DOHH2 (cell line): Measurements from ENCODE around the gene ARL15.

Experiments used
- H3F3A ChIP-seq: fragments of 200-600 bp; sonication (generic), shearing (Covaris generic); 2 replicates; pipeline ENCODE4 v1.6.0; 2016; ENCODE audit warnings: antibody characterized with exemption, mild to moderate bottlenecking; ENCODE audit not compliant: control insufficient read depth, insufficient read depth
- H3K27ac ChIP-seq: fragments of 200-600 bp; sonication (generic); 2 replicates; pipeline ENCODE4 v1.5.1; 2014; ENCODE audit warnings: low read depth, mild to moderate bottlenecking, low read length, moderate library complexity
- H3K27me3 ChIP-seq: fragments of 200-600 bp; sonication (generic); 2 replicates; pipeline ENCODE4 v1.6.1; 2014; ENCODE audit warnings: mild to moderate bottlenecking, low read length, mixed read lengths; ENCODE audit not compliant: control insufficient read depth
- H3K36me3 ChIP-seq: fragments of 200-600 bp; sonication (generic); 2 replicates; pipeline ENCODE4 v1.6.1; 2014; ENCODE audit warnings: mild to moderate bottlenecking, low read length, moderate library complexity, mixed read lengths; ENCODE audit not compliant: control insufficient read depth
- H3K4me1 ChIP-seq: fragments of 200-600 bp; sonication (generic); 2 replicates; pipeline ENCODE4 v1.6.1; 2014; ENCODE audit warnings: mild to moderate bottlenecking, low read length, mixed read lengths; ENCODE audit not compliant: control insufficient read depth
- H3K4me2 ChIP-seq: fragments of 200-600 bp; sonication (generic); 2 replicates; pipeline ENCODE4 v1.6.0; 2014; ENCODE audit warnings: mild to moderate bottlenecking, low read length, moderate library complexity
- H3K4me3 ChIP-seq: fragments of 200-600 bp; sonication (generic); 2 replicates; pipeline ENCODE4 v1.5.1; 2014; ENCODE audit warnings: mild to moderate bottlenecking, low read length, mixed read lengths
- H3K79me2 ChIP-seq: fragments of 200-600 bp; sonication (generic); 2 replicates; pipeline ENCODE4 v1.6.1; 2014; ENCODE audit warnings: mild to moderate bottlenecking, low read length, mixed read lengths; ENCODE audit not compliant: control insufficient read depth
- H3K9me2 ChIP-seq: fragments of 200-600 bp; sonication (generic); replicated peaks from 2 replicates; pipeline ENCODE4 v1.6.1; 2014; ENCODE audit warnings: mild to moderate bottlenecking, low read length, mixed read lengths; ENCODE audit not compliant: control insufficient read depth
- H3K9me3 ChIP-seq: fragments of 200-600 bp; sonication (generic); 2 replicates; pipeline ENCODE4 v1.6.1; 2014; ENCODE audit warnings: antibody characterized with exemption, low read length, mixed read lengths; ENCODE audit not compliant: control insufficient read depth, insufficient read depth
- H4K20me1 ChIP-seq: fragments of 200-600 bp; sonication (generic); 2 replicates; pipeline ENCODE4 v1.6.0; 2014; ENCODE audit warnings: low read depth, mild to moderate bottlenecking, antibody characterized with exemption, low read length, moderate library complexity; ENCODE audit not compliant: control insufficient read depth, insufficient read depth
- EZH2phosphoT487 ChIP-seq: fragments of 200-600 bp; sonication (generic); IDR thresholded peaks from 2 replicates; pipeline ENCODE4 v1.6.1; 2017; ENCODE audit warnings: borderline replicate concordance, mild to moderate bottlenecking, antibody characterized with exemption, low read length, moderate library complexity, mixed read lengths

The ARL15 gene

DNA sequence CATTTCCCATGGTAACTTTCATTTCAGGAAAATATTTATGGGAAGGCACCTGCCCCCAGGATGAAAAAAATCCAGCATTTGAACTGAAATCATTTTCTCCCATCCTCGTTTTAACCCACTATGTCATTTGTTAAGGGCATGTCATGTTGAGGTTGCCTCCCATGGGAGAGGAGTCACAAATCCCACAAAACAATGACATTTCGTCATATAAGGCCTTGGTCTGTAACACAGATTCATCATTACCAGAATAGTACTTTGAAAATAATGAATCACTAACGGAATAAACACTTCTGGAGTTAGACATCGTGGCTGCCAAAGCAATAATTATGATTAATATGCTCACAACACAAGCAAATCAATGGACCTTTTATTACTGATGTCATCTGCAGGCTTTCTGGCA is 475.9 kb downstream of the ARL15 start:
- no peaks in the 10 kb centered on the region for H3K79me2 ChIP-seq
- no peaks in the 10 kb centered on the region for H3K9me2 ChIP-seq
- no peaks in the 10 kb centered on the region; the same call in 1 of the 2 replicates for H3K9me3 ChIP-seq
- no peaks in the 10 kb centered on the region for H3K36me3 ChIP-seq
- H3F3A ChIP-seq: no peaks in the 10 kb centered on the region
- H4K20me1 ChIP-seq: no peaks in the 10 kb centered on the region
- H3K4me3 ChIP-seq: no peak overlapping the region
- no peaks in the 10 kb centered on the region for H3K4me1 ChIP-seq
- H3K4me2 ChIP-seq: no peak overlapping the region
- no peak overlapping the region for H3K27ac ChIP-seq
- TF ChIP-seq EZH2phosphoT487: no peak
- no peaks in the 10 kb centered on the region for H3K27me3 ChIP-seq
